ENCODE results near the gene RAET1G.

- TF ChIP-seq CTCF (IDR thresholded peaks at IDR 0.05): no peak
- TF ChIP-seq POLR2A (IDR thresholded peaks at IDR 0.05): no peak
Observed at GRCh38 chr6:149889326-149889725, 33.6 kb downstream of the RAET1G start.
